Articular chondrocyte of knee joint (primary cell): ENCODE data around the gene PTS. TPM values are rescaled to one million over a fixed set of nuclear protein-coding genes. Genes with fewer than 3 reads are reported as not detected.

Source experiments
- small RNA-seq: library from RNA; depleted of rRNA; stranded (forward); fragments of <200 nt; gene quantifications from one replicate; pipeline ENCODE3, GENCODE V24; 2012
- total RNA-seq: library from RNA; depleted of rRNA; stranded (reverse); fragments of >200 nt; gene quantifications from 2 replicates; pipeline ENCODE4 v1.2.3, GENCODE V29; 2012

The PTS gene
- total RNA-seq: 41.7 and 48.6 TPM in 2 replicates

DNA sequence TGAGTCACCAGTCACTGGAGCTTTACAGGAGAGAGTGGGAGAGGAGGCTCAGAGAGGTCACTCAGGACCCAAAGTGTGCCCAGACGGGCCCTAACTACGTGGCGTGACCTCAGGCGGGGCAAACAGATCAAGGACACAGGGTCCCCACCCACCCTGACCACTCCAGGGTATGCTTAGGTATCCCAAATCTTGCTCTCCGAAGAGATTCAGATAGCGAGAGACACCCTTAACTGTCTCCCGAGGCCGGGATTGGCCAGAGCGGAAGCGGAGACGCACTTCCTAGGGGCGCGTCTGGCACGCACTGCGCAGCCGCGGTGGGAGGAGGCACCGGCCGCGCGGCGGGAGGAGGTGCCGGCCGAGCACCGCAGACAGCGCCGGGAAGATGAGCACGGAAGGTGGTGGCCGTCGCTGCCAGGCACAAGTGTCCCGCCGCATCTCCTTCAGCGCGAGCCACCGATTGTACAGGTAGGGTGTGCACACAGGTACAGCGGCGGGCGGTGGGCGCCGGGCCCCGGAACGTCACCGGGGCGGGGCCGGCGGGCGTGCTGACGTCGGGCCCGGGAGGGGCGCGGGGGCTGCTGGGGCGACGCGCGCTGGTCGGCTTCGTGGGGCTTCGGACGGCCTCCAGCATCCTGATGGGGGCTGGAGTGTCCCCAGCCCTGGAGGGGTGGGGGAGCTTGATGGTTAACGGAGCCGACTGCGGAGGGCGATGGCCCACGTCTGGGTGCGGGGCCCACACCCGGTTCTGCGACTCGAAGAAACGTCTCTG is at the start of gene PTS:
Gene PTS (plus strand): TSS at position 367 of the 769 bp plus-strand sequence. CDS start 16 bp downstream, at position 383.

GRCh38 chr11:112260490-112260889 is 34.3 kb downstream of the PTS start, which contains the start of gene PLET1:
Gene PLET1 (minus strand): TSS chr11:112260860. CDS start chr11:112260589, 271 bp downstream.

Small RNAs within 50 kb of the gene (small RNA-seq; reads per million reads assigned to genes)
- not detected for gene MRPS36P4

Other genes starting within 250 kb of the PTS start
- gene DLAT, start 201.0 kb upstream of the PTS start, total RNA-seq: 37.8 and 42.7 TPM in 2 replicates
- 5.5 and 7.2 TPM in 2 replicates for gene PIH1D2, start 152.4 kb upstream of the PTS start, total RNA-seq
- 34.9 and 40.3 TPM in 2 replicates for gene NKAPD1, start 152.1 kb upstream of the PTS start, total RNA-seq
- 38.6 and 48.5 TPM in 2 replicates for gene TIMM8B, start 139.7 kb upstream of the PTS start, total RNA-seq
- 121 and 134 TPM in 2 replicates for gene SDHD, start 139.6 kb upstream of the PTS start, total RNA-seq
- 0.39 TPM in 1 of 2 replicates, not detected in the other for gene IL18, start 62.3 kb upstream of the PTS start, total RNA-seq
- gene TEX12, start 59.1 kb upstream of the PTS start, total RNA-seq: 0.54 and 0.65 TPM in 2 replicates
- gene BCO2, start 50.9 kb upstream of the PTS start, total RNA-seq: 1.5 and 2.0 TPM in 2 replicates
- not detected in 2 replicates for gene PLET1, start 34.4 kb downstream of the PTS start, total RNA-seq